GM21447 (cell line): ENCODE results near the gene KLHL29.

Source experiments
- ATAC-seq: cut with Tn5 transposase; IDR thresholded peaks from one replicate; pipeline ENCODE4 v1.9.1; 2021; ENCODE audit not compliant: unreplicated experiment

KLHL29 gene

DNA sequence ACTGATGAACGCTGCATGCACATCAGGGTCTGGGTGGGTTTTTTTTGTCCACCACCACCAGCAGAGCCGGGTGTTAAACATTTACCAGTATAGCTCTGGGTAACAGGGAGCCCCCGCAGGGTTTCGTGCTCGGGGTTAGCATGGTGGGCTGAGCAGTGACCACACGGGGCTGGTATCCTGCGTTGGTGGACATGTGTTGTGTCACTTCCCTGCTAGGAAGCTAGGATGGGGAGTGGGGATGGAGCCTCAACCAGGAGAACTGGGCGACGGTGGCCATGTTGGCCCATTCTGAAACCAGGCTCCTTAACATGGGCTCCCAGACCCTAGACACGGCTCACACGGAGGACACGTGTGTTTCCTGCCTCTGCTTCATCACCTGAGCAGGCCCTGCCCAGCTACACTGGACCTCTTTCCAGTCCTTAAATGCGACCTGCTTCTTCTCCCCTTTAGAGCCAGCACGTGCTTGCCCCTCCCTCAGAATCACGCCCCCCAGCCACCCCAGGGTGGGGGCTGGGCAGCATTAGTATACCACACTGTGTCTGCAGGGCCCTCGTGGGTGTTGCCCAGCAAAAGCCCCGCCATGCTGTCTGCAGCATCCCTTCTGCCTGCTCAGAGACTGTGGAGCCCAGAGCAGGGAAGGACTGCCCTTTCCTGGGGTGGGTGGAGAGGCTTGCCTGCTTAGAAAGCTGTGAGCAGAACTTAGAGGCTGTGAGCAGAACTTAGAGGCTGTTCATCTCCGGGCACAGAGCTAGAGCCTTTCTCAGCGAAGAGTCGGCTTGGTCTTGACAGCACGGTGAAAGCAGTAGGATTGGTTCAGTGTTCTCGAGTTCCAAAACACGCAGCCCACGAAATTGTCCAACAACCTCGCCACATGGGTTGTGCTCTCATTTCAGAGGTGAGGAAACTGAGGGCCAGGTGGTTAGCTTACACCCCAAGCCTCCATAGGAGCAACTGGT is 142.1 kb downstream of the KLHL29 start:
- ATAC-seq: no peak

DNA sequence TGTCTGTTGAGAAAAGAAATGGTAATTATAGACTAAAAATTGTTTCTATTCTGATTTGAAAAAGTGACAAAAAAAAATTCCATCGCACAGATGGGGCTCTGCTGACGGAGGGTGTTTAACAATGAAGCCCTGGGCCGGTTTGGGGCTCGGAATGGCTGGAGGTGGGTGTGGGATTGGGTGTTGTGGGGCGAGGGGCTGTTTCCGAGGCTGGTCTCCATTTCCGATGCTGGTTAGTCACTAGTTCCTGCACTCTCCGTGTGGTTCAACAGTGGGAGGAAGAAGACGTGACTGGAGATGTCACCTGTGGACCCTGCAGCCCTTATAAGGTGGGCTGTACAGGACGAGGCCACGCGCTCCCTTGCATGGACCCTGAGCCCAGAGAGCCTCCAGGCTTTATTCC is 143.2 kb downstream of the KLHL29 start:
- no peak for ATAC-seq

DNA sequence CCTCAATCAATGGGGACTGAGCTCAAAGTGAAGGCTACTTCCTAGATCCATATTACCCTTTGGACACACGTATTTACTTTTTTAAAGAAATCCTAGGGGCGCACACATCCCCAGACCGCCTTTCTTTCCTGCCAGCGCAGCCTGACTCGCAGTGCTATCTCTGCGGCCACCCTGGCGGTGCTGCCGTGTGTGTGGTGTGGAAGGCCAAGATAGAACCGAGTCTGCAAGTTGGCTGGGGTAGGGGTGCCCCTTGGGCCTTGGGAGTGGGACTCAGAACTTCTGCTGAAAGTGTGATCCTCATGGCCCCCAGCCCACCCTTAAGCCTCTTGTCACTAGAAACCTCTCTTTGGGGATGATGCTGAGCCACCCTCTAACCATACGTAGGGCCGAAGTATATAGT is 143.7 kb downstream of the KLHL29 start:
- ATAC-seq: no peak

GRCh38 chr2:23529659-23530058 is 144.7 kb downstream of the KLHL29 start:
- no peak for ATAC-seq

DNA sequence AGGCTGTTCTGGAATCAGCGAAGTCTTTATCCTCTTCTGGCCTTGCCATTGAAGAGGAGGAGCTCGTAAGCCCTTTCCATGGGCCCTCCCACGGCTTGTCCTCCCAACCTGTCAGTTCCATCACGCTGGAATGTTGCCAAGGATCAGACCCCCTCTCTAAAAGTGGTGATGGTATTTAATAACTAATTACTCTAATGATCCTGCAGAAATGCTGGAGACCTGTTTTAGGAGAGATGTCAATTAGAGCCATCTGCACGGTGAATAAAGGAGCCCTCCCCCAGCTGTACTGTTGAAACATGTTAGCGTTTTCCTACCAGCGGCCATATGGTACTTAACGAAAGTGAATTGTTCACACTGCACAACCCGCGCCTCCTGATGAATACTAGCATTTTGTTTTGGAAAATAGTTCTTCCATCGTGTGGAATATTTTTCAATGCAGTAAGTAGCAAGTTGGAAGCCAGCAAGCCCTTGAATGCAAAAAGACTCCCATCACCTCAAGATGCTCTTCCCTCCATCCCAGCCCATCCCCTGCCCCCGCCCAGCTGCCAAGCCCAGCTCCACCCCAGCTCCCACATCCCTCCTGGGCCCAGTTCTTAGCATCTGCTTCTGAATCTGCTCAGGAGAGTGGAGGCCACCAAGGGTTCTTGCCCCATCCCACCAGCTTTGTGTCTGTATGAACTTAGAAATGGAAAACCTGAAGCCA is 145.4 kb downstream of the KLHL29 start:
- ATAC-seq: no peak

GRCh38 chr2:23530909-23531276 is 145.9 kb downstream of the KLHL29 start:
- no peak for ATAC-seq

DNA sequence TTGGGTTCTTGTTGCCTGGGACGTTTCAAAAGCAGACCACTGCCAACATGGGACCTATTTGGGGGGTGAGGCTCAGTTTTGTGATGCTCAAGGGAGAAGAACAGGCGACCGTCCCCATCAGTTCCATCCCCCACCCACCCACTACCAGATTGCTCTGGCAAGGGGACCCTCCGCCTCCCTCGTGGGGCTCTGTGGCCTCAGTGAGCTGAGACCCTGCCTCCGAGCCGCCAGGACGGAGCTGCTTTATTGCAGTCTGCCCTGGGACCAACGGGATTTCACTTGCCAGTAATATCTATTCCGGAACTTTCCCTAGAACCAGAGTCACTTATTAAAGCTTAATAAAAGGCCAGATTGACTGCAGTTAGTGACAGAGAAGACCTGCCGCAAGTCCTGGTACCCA is 146.3 kb downstream of the KLHL29 start:
- no peak for ATAC-seq

- no peak for ATAC-seq
Observed at GRCh38 chr2:23531881-23532280, 146.9 kb downstream of the KLHL29 start.

DNA sequence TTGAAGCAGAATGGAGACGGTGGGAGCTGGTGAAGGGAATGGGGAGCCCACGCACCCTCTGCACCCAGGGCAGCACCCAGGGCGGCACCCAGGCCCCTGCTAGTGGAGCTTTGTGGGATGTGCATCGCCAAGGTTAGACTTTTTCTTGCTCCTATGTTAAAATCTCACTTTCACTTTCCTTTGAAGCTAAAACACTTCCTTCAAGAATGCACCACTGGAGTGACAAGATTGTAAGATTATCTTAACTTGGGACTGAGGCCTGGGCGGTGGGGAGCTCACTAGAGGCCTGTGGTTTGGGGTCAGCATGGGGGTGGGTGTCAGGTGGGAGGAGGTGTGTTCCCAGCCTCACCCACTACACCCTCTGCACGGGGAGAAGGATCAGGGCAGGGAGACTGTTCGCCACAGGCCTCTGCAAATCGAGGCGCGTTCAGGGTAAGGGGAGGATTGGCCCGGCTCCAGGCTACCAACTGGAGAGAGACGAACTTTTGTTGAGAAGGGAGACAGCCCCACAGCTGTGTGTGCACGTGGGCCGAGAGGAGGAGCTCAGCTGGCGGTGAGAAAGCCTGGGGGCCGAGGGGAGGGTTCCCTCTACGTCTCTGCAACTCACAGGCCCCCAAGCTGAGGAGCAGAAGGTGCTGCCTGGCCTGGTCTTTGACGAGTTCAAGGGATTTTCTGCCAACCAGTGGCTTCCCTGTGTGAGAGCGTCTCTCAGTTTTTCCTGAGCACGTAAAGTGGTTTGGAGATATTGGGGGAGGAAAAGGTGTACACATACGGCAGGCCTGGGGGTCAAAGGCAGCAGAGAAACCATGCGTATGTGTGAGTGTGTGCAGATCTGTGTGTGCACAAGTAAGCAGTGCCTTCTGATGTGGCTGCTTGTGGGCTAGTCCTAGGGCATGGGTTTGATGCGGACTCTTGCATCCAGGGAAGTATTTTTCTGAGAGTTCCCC is 147.7 kb downstream of the KLHL29 start:
- peak; percentile 92 for ATAC-seq

DNA sequence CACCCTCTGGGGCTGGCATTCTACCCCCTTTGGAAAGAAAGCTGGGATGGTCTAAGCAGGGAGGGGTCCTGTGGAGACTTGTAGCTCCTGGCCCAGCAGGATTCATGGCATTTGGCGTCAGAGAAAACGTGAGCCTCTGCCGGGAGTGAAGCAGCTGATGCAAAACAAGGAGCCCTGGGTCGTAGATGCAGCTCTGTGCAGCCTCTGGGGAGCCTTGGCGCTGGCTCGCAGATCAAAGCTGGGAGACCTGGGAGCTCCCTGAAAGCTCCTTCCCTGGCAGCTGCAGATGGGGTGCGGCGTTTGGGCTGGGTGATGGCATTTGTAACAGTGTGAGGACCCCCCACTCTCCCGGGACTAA is 148.3 kb downstream of the KLHL29 start:
- no peak for ATAC-seq

- ATAC-seq: no peak
Observed at GRCh38 chr2:23534771-23535170, 149.8 kb downstream of the KLHL29 start.

- no peak for ATAC-seq
Observed at GRCh38 chr2:23536326-23536725, 151.3 kb downstream of the KLHL29 start.

DNA sequence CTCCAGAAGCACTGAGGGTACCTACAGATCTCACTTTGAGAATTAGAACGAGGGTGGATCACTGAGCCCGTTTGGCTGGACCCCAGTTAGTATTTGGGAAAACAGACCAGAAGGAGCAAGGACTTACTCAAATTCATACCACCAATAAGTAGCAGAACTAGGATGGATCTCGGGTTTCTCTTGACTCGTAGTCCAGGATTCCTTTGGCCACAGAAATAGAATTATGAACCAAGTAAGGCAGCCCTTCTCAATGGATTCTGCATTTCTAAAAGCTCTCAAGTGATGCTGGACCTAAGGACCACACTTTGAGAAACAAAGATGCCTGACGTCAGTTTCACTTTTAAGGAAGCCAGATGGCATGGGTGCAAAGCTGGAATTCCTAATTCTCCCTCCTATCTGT is 153.0 kb downstream of the KLHL29 start:
- no peak for ATAC-seq

DNA sequence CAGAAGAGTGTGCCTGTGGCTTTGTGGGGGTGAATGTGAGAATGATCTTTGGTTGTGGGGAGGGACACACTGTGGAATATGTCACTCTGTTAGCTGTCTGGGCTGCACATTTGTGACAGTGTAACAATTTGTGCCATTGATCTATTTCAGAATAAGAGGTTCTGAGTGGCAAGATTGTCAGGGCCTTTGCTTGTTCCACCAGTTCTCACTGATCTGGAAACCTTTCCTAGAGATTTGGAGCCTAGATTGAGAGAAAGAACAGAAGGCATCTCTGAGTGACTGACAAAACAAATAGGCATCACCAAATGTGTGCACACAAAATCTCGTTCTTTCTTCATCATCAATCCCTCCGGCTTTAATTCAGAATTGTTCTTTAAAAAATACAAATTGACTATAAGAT is 153.6 kb downstream of the KLHL29 start:
- ATAC-seq: no peak

- no peak for ATAC-seq
Observed at GRCh38 chr2:23540804-23541360, 155.9 kb downstream of the KLHL29 start.

DNA sequence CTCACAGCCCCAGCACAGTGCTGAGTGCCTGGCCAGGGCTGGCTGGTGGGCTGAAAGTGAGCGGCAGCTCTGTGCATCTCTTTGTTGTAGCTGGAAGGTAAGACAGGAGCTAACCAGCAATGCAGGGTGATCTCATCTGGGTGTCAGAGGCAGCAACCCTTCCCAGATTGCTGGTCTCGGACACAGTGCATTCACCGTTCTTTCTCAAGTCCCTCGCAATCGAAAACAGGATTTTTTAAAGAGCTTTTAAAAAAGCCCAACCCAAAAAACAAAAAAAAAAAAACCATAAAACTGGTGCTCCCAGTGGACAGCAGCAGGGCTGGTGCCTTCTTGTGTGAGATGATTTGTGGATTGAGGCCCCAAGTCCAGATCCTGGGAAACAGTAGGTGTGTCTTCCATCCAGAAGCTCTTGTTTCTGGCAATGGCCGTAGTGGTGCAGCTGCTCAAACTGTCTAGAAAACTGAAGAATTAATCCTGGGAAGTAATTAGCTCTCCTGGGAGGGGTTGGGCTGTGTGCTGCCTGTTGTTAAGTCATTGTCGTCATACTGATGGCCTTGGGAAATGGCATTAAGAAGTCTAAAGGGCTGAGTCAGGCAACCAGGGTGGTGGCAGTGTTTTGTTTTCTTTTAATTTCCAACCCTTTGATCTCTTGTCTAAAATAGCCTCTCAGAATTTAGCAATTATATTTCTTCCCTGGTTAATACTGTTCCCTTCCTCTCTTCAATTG is 156.7 kb downstream of the KLHL29 start:
- no peak for ATAC-seq

- ATAC-seq: no peak
Observed at GRCh38 chr2:23542230-23542789, 157.3 kb downstream of the KLHL29 start.

DNA sequence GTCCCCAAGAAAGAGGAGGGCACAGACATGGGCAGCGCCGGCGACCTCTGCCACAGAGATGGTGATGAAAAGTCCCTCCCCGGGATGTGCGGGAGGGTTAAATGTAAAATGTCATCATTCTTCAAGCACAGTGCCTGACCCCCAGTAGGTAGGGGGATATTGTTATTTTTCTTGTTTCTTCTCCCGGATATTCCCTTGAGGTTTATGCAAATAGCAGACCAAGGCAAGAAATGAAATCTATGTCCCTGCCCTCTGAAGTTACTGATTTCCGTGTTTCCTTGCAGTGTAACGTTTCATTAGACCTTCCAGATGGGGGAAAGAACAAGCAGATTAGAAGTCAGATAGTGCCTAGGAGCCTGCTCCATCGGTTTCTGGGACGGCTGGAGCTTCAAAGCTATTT is 158.3 kb downstream of the KLHL29 start:
- ATAC-seq: no peak

DNA sequence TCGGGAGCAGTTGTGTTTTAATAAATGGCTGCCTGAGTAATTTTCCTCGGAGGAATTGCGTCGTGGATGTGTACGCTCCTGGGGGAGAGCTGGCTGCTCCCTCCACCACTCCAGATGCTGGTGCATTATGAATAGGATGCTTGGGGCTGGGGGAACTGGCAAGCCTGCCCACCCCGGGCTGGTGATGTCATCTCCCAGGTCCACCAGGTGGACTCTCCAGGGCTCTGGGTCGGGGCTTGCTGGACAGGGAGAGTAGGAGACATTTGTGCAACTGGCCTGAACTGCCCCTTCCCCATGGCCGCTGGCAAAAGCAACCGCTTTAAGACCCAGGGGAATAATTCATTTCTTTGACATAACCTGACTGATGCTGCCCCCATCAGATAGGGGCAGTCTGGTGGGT is 158.7 kb downstream of the KLHL29 start:
- ATAC-seq: no peak
